SK-N-SH (cell line): ENCODE results near the gene TUT4. TPM values are rescaled to one million over a fixed set of nuclear protein-coding genes. Genes with fewer than 3 reads are reported as not detected.

Source experiments
- CTCF ChIA-PET: fragments of 300-600, 350-600 bp; formaldehyde crosslinking; extraction: SDS; loops from one replicate; lab custom pipeline; 2021; lab: Yijun Ruan, JAX
- POLR2A ChIA-PET: fragments of 350-600 bp; sonication (Branson Sonifier 250); formaldehyde crosslinking; extraction: SDS; loops from one replicate; lab custom pipeline; 2020; ENCODE audit warnings: antibody characterized with exemption, inconsistent platforms; lab: Yijun Ruan, JAX
- DNase-seq: peaks from one replicate; pipeline ENCODE4 v3.0.0; 2012
- H2AFZ ChIP-seq: fragments of 200-600 bp; sonication (generic); 2 replicates; pipeline ENCODE4 v1.8.1; 2016; ENCODE audit warnings: antibody characterized with exemption, mild to moderate bottlenecking, low read depth
- H3F3A ChIP-seq: fragments of 200-600 bp; sonication (generic); replicated peaks from 2 replicates; pipeline ENCODE3; 2016; ENCODE audit warnings: antibody characterized with exemption, mild to moderate bottlenecking; ENCODE audit not compliant: insufficient read depth
- H3K27ac ChIP-seq, 2 experiments: fragments of 200-500 bp in 1 of 2; fragments of 200-600 bp in 1 of 2; sonication (Bioruptor generic) in 1 of 2; sonication (generic), shearing (Covaris generic) in 1 of 2; 2 replicates each; pipeline versions ENCODE4 v1.5.1 to v1.6.1; 2014 to 2016; ENCODE audit warnings: low read depth in 2 of 2, inconsistent platforms in 1 of 2, low read length in 1 of 2, mild to moderate bottlenecking in 1 of 2, mixed read lengths in 1 of 2
- H3K27me3 ChIP-seq: fragments of 200-600 bp; sonication (generic), shearing (Covaris generic); 2 replicates; pipeline ENCODE4 v1.6.1; 2016; ENCODE audit warnings: mixed run types; ENCODE audit not compliant: insufficient read depth
- H3K36me3 ChIP-seq, 2 experiments: fragments of 200-500 bp in 1 of 2; fragments of 200-600 bp in 1 of 2; sonication (Bioruptor generic) in 1 of 2; sonication (generic) in 1 of 2; replicated peaks in 1 of 2; 2 replicates each; pipeline versions ENCODE3 to v1.5.1; 2014 to 2016; ENCODE audit warnings: low read length in 1 of 2, mild to moderate bottlenecking in 1 of 2; ENCODE audit not compliant: insufficient read depth in 2 of 2, control insufficient read depth in 1 of 2
- H3K4me1 ChIP-seq, 2 experiments: fragments of 200-500 bp in 1 of 2; fragments of 200-600 bp in 1 of 2; sonication (Bioruptor generic) in 1 of 2; sonication (generic), shearing (Covaris generic) in 1 of 2; 2 replicates each; pipeline versions ENCODE4 v1.5.1 to v1.6.1; 2014 to 2016; ENCODE audit warnings: low read depth in 1 of 2, low read length in 1 of 2, mixed run types in 1 of 2; ENCODE audit not compliant: insufficient read depth in 2 of 2, control insufficient read depth in 1 of 2
- H3K4me2 ChIP-seq: fragments of 200-600 bp; sonication (generic), shearing (Covaris generic); 2 replicates; pipeline ENCODE4 v1.6.1; 2017; ENCODE audit warnings: mixed run types
- H3K4me3 ChIP-seq, 2 experiments: fragments of 200-500 bp in 1 of 2; fragments of 200-600 bp in 1 of 2; sonication (Bioruptor generic) in 1 of 2; sonication (generic), shearing (Covaris generic) in 1 of 2; 2 replicates each; pipeline versions ENCODE4 v1.5.1 to v1.8.1; 2014 to 2016; ENCODE audit warnings: low read depth in 2 of 2, inconsistent platforms in 1 of 2, low read length in 1 of 2, mild to moderate bottlenecking in 1 of 2, mixed read lengths in 1 of 2, moderate library complexity in 1 of 2
- H3K79me2 ChIP-seq: fragments of 200-600 bp; sonication (generic); 2 replicates; pipeline ENCODE4 v1.8.1; 2017; ENCODE audit warnings: mild to moderate bottlenecking; ENCODE audit not compliant: insufficient read depth
- H3K9ac ChIP-seq: fragments of 200-600 bp; sonication (generic); 2 replicates; pipeline ENCODE4 v1.6.1; 2017; ENCODE audit warnings: mixed run types
- H3K9me2 ChIP-seq: fragments of 200-600 bp; sonication (generic); 2 replicates; pipeline ENCODE4 v1.6.1; 2017; ENCODE audit warnings: mixed run types
- H3K9me3 ChIP-seq: fragments of 200-600 bp; sonication (generic); 2 replicates; pipeline ENCODE4 v1.6.1; 2017; ENCODE audit warnings: mixed run types, mild to moderate bottlenecking, moderate library complexity
- H4K20me1 ChIP-seq: fragments of 200-600 bp; sonication (generic); 2 replicates; pipeline ENCODE4 v1.6.1; 2017; ENCODE audit warnings: mild to moderate bottlenecking, mixed run types; ENCODE audit not compliant: insufficient read depth
- EZH2phosphoT487 ChIP-seq: fragments of 200-600 bp; sonication (generic); IDR thresholded peaks from 2 replicates; pipeline ENCODE4 v1.6.1; 2017; ENCODE audit warnings: low read depth, mixed run types, mild to moderate bottlenecking, antibody characterized with exemption, moderate library complexity, borderline replicate concordance
- FOSL2 ChIP-seq: IDR thresholded peaks from 2 replicates; pipeline ENCODE4 v1.4.0; 2012; ENCODE audit warnings: low read depth, mild to moderate bottlenecking, moderate library complexity, borderline replicate concordance
- FOXJ3 ChIP-seq: sonication (generic); formaldehyde crosslinking; IDR thresholded peaks from 2 replicates; pipeline ENCODE4 v1.5.1; 2020; ENCODE audit warnings: mild to moderate bottlenecking, missing genetic modification reagents
- FOXM1 ChIP-seq: IDR thresholded peaks from 2 replicates; pipeline ENCODE4 v1.4.0; 2012; ENCODE audit warnings: low read depth, mild to moderate bottlenecking
- GABPA ChIP-seq: IDR thresholded peaks from 2 replicates; pipeline ENCODE4 v1.4.0; 2012; ENCODE audit warnings: low read depth, mild to moderate bottlenecking
- GATA2 ChIP-seq: sonication (generic); formaldehyde crosslinking; IDR thresholded peaks from 2 replicates; pipeline ENCODE4 v1.5.0; 2020; ENCODE audit warnings: mild to moderate bottlenecking, missing genetic modification reagents
- JUND ChIP-seq: IDR thresholded peaks from 2 replicates; pipeline ENCODE4 v1.4.0; 2012
- MAX ChIP-seq: IDR thresholded peaks from 2 replicates; pipeline ENCODE4 v1.4.0; 2012; ENCODE audit warnings: low read depth
- NFIC ChIP-seq: IDR thresholded peaks from 2 replicates; pipeline ENCODE4 v1.4.0; 2012; ENCODE audit warnings: borderline replicate concordance
- RAD21 ChIP-seq: IDR thresholded peaks from 2 replicates; pipeline ENCODE4 v1.6.1; 2012; ENCODE audit warnings: mild to moderate bottlenecking, low read length
- RCOR1 ChIP-seq: fragments of 150-350 bp; IDR thresholded peaks from 2 replicates; pipeline ENCODE4 v1.6.1; 2017; ENCODE audit warnings: antibody characterized with exemption, low read length
- SMC3 ChIP-seq: IDR thresholded peaks from 2 replicates; pipeline ENCODE4 v1.6.1; 2012; ENCODE audit warnings: low read depth, low read length, improper control_type of control experiment
- TEAD4 ChIP-seq: IDR thresholded peaks from 2 replicates; pipeline ENCODE4 v1.4.0; 2012; ENCODE audit warnings: mild to moderate bottlenecking, borderline replicate concordance; ENCODE audit not compliant: insufficient read depth
- USF1 ChIP-seq: IDR thresholded peaks from 2 replicates; pipeline ENCODE4 v1.4.0; 2012; ENCODE audit warnings: low read depth, borderline replicate concordance
- ZBTB33 ChIP-seq: IDR thresholded peaks from 2 replicates; pipeline ENCODE4 v1.4.0; 2012; ENCODE audit warnings: low read depth, borderline replicate concordance
- WGBS: methylation state at CpG from one replicate; pipeline ENCODE4 v1.1.6; 2017; ENCODE audit warnings: low lambda C conversion rate; 5-methylcytosine and 5-hydroxymethylcytosine counted together
- polyA plus RNA-seq, 3 experiments: library from polyadenylated mRNA; depleted of rRNA; stranded (reverse); fragments of >200 nt; gene quantifications; 2 replicates each; pipeline ENCODE4 v1.2.3, GENCODE V29; 2012
- TF ChIP-seq, protein P1 (sequence below): fragments of 200-600 bp; sonication (generic); IDR thresholded peaks from 2 replicates; pipeline ENCODE4 v1.6.1; 2017; ENCODE audit warnings: antibody characterized with exemption, mild to moderate bottlenecking, moderate library complexity
- TF ChIP-seq, protein P2 (sequence below): fragments of 150-350 bp; IDR thresholded peaks from 2 replicates; pipeline ENCODE4 v1.6.1; 2016; ENCODE audit warnings: mild to moderate bottlenecking, low read depth, low read length

TUT4 gene
- polyA plus RNA-seq, 1 of the 3 experiments (the other 2 are of a cell fraction), result 28.3 TPM

- H3K4me1 ChIP-seq, result peaks cover 0 to 11% of the 10 kb centered on the region in 2 experiments; a peak in 3 of 4 replicates
- WGBS, result 84% methylated on average over 2 of the region's 2 CpGs
- H3K36me3 ChIP-seq, result no peaks in the 10 kb centered on the region
- no peak overlapping the region for H3K4me3 ChIP-seq
- H3K79me2 ChIP-seq, result peaks cover 7% of the 10 kb centered on the region; the same call in 1 of the 2 replicates
- POLR2A ChIA-PET, result no interaction called here
- TF ChIP-seq USF1, result no peak
- no peak for TF ChIP-seq ZBTB33
- TF ChIP-seq MAX, result no peak
- TF ChIP-seq, protein P1, sequence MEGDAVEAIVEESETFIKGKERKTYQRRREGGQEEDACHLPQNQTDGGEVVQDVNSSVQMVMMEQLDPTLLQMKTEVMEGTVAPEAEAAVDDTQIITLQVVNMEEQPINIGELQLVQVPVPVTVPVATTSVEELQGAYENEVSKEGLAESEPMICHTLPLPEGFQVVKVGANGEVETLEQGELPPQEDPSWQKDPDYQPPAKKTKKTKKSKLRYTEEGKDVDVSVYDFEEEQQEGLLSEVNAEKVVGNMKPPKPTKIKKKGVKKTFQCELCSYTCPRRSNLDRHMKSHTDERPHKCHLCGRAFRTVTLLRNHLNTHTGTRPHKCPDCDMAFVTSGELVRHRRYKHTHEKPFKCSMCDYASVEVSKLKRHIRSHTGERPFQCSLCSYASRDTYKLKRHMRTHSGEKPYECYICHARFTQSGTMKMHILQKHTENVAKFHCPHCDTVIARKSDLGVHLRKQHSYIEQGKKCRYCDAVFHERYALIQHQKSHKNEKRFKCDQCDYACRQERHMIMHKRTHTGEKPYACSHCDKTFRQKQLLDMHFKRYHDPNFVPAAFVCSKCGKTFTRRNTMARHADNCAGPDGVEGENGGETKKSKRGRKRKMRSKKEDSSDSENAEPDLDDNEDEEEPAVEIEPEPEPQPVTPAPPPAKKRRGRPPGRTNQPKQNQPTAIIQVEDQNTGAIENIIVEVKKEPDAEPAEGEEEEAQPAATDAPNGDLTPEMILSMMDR, result no peak
- no peak for TF ChIP-seq GABPA
- no peak for TF ChIP-seq RAD21
- TF ChIP-seq EZH2phosphoT487, result no peak
- TF ChIP-seq, all 33 proteins: peak for 0
- CTCF ChIA-PET, result no interaction called here
- H3K9ac ChIP-seq, result no peak overlapping the region
- no peak overlapping the region for H3K27ac ChIP-seq
- no peak overlapping the region for H3K4me2 ChIP-seq
- no peaks in the 10 kb centered on the region for H3K9me3 ChIP-seq
- H4K20me1 ChIP-seq, result no peaks in the 10 kb centered on the region
- no peaks in the 10 kb centered on the region for H3K9me2 ChIP-seq
- H3K27me3 ChIP-seq, result no peaks in the 10 kb centered on the region
- H3F3A ChIP-seq, result no peaks in the 10 kb centered on the region
- H2AFZ ChIP-seq, result no peak overlapping the region
- DNase-seq, result no peak
Observed at GRCh38 chr1:52558941-52559340, 6.0 kb upstream of the TUT4 start.

DNA sequence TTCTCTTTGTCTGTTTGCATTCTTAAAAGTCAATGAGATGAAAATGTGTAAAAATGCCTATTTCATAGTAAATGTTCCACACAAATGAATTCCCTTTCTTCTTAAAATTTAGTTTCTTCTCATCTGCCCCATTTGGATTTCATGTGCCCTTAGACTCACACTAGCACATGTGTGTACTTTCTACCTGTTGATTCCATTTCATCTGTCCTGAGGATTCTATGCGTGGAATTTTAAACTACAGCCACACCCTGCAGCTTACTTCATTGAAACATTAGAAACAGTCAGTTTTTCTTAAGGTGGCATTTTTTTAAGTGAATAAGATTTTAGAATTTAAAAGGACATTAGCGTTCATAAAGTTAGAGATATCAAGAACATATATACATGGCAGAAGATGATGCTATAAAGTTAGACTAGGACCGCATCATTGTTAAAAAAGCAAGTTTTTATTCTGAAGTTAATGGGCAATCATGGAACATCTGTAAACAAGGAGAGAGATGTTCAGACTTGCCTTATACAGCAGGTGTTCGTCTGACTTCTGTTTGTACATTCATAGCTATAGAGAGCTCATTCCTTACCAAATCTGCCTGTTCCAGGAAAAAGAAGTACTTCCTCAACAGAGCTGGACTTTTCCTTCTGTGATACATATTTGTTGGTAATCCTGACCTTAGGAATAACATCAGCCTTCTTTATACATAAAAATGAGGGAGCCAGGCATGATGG is 3.9 kb upstream of the TUT4 start:
- H3K27me3 ChIP-seq, result no peaks in the 10 kb centered on the region
- H3K36me3 ChIP-seq, result no peaks in the 10 kb centered on the region
- POLR2A ChIA-PET, result no interaction called here
- H4K20me1 ChIP-seq, result peaks cover 2% of the 10 kb centered on the region; the same call in 1 of the 2 replicates
- no peak overlapping the region for H2AFZ ChIP-seq
- no peak overlapping the region for H3K9ac ChIP-seq
- H3K9me3 ChIP-seq, result no peaks in the 10 kb centered on the region
- no peak for DNase-seq
- WGBS, result 86% methylated on average over 4 of the region's 4 CpGs
- H3K4me3 ChIP-seq, result no peak overlapping the region
- H3K79me2 ChIP-seq, result peaks cover 20% of the 10 kb centered on the region
- H3K27ac ChIP-seq, result no peak overlapping the region
- no peak overlapping the region for H3K4me2 ChIP-seq
- peaks cover 2% of the 10 kb centered on the region for H3F3A ChIP-seq
- no peaks in the 10 kb centered on the region for H3K9me2 ChIP-seq
- H3K4me1 ChIP-seq, result peaks cover 0 to 11% of the 10 kb centered on the region in 2 experiments; a peak in 3 of 4 replicates
- CTCF ChIA-PET, result no interaction called here
- TF ChIP-seq, protein P2, sequence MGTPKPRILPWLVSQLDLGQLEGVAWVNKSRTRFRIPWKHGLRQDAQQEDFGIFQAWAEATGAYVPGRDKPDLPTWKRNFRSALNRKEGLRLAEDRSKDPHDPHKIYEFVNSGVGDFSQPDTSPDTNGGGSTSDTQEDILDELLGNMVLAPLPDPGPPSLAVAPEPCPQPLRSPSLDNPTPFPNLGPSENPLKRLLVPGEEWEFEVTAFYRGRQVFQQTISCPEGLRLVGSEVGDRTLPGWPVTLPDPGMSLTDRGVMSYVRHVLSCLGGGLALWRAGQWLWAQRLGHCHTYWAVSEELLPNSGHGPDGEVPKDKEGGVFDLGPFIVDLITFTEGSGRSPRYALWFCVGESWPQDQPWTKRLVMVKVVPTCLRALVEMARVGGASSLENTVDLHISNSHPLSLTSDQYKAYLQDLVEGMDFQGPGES, result no peak
- TF ChIP-seq EZH2phosphoT487 (no peak), TEAD4 (no peak), RCOR1 (no peak), FOXM1 (no peak), GATA2 (no peak), FOXJ3 (CRISPR knock-in tag) (no peak), NFIC (no peak), RAD21 (no peak), JUND (no peak), FOSL2 (no peak), SMC3 (no peak)
